ENCODE results near the gene ST8SIA4.

DNA sequence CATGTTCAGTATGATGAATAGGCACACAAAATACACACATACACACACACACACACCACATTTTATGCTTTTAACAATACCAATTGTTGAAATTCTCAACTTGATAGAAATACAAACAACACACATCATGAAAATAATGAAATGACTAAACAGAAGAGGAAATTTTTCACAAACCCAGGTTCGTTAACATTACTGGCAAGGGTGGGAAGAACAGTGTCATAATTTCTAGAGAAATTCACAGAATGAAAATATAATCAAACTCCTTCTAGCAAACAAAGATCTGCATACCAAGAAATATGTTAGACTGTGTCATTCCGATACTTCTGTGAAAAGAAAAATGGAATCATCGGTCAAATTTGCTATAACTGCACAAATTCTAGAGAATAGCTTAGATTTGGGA is 41.9 kb downstream of the ST8SIA4 start:
- no peak for TF ChIP-seq YY1 (IDR thresholded peaks at IDR 0.05; ENCODE audit: insufficient read depth, insufficient read length)
- TF ChIP-seq ZNF274 (IDR thresholded peaks at IDR 0.05; ENCODE audit: low read depth, low read length), result no peak

All from NT2/D1 (cell line).